T-cell (primary cell): Measurements from ENCODE around the gene RGPD8. TPM values are rescaled to one million over a fixed set of nuclear protein-coding genes. Genes with fewer than 3 reads are reported as not detected.

Experiments used
- ATAC-seq, 4 experiments: fragments of 200-7000 bp in 3 of 4; fragments of 150-1000 bp in 1 of 4; cut with Tn5 transposase; replicated peaks in 1 of 4; 1 replicate in 3 of 4; 2 replicates in 1 of 4; pipeline ENCODE4 v1.10.0; 2021; ENCODE audit warnings: moderate library complexity in 3 of 4, mild to moderate bottlenecking in 2 of 4, moderate number of reproducible peaks in 1 of 4
- CTCF ChIA-PET, 2 donors: fragments of 300-600 bp; sonication (Branson Sonifier 250); formaldehyde crosslinking; loops; one replicate each; lab custom pipeline; 2022; ENCODE audit warnings: antibody characterized with exemption in 2 of 2; lab: Charles Lee
- POLR2A ChIA-PET, 2 donors: fragments of 300-600 bp; sonication (Branson Sonifier 250); formaldehyde crosslinking; loops; one replicate each; lab custom pipeline; 2022; ENCODE audit warnings: antibody characterized with exemption in 2 of 2; lab: Charles Lee
- DNase-seq, 35 experiments: peaks; one replicate each; pipeline versions ENCODE4 v3.0.0 to v3.0.0-alpha.2; 2013 to 2023
- H3K27ac ChIP-seq: one replicate; pipeline ENCODE4 v1.5.1; 2013; ENCODE audit warnings: low read length
- H3K27me3 ChIP-seq, 2 experiments: replicated peaks in 1 of 2; 1 replicate in 1 of 2; 2 replicates in 1 of 2; pipeline versions ENCODE4 v1.6.1 to v1.7.0; 2013; ENCODE audit warnings: low read length in 1 of 2, mixed read lengths in 1 of 2; ENCODE audit not compliant: control insufficient read depth in 2 of 2, insufficient read depth in 2 of 2; ENCODE audit errors: extremely low read depth in 1 of 2
- H3K36me3 ChIP-seq, 2 donors: 1 replicate in 1 of 2; 2 replicates in 1 of 2; pipeline versions ENCODE4 v1.6.1 to v1.7.0; 2013; ENCODE audit warnings: low read length in 1 of 2; ENCODE audit not compliant: control insufficient read depth in 2 of 2, insufficient read depth in 1 of 2; ENCODE audit errors: extremely low read depth in 1 of 2
- H3K4me1 ChIP-seq, 2 experiments: 1 replicate in 1 of 2; 2 replicates in 1 of 2; pipeline versions ENCODE4 v1.6.1 to v1.7.0; 2013; ENCODE audit warnings: low read length in 2 of 2, mixed read lengths in 1 of 2; ENCODE audit not compliant: insufficient read depth in 2 of 2, control insufficient read depth in 1 of 2; ENCODE audit errors: extremely low read depth in 1 of 2
- H3K4me3 ChIP-seq, 2 donors: 1 replicate in 1 of 2; 2 replicates in 1 of 2; pipeline versions ENCODE4 v1.5.1 to v1.7.0; 2013; ENCODE audit warnings: mild to moderate bottlenecking in 2 of 2, low read length in 1 of 2, moderate library complexity in 1 of 2; ENCODE audit not compliant: control insufficient read depth in 1 of 2; ENCODE audit errors: extremely low read depth in 1 of 2
- H3K9me3 ChIP-seq: 2 replicates; pipeline ENCODE4 v1.7.0; 2013
- H3K27ac Mint-ChIP-seq, 2 donors: one replicate each; pipeline ENCODE4 v1.8.0; 2020 to 2021; ENCODE audit warnings: mild to moderate bottlenecking in 2 of 2, mixed read lengths in 2 of 2
- H3K27me3 Mint-ChIP-seq, 2 donors: one replicate each; pipeline ENCODE4 v1.8.0; 2021 to 2022; ENCODE audit warnings: mixed read lengths in 2 of 2
- H3K36me3 Mint-ChIP-seq: one replicate; pipeline ENCODE4 v1.8.0; 2021; ENCODE audit warnings: mixed read lengths
- H3K4me1 Mint-ChIP-seq, 3 donors: one replicate each; pipeline ENCODE4 v1.8.0; 2020 to 2022; ENCODE audit warnings: mixed read lengths in 3 of 3, mild to moderate bottlenecking in 1 of 3
- H3K4me3 Mint-ChIP-seq, 3 donors: one replicate each; pipeline ENCODE4 v1.8.0; 2020 to 2022; ENCODE audit warnings: mild to moderate bottlenecking in 3 of 3, mixed read lengths in 3 of 3, moderate library complexity in 3 of 3
- H3K9me3 Mint-ChIP-seq, 3 donors: one replicate each; pipeline ENCODE4 v1.8.0; 2020 to 2022; ENCODE audit warnings: mixed read lengths in 3 of 3
- WGBS: methylation state at CpG from one replicate; pipeline ENCODE4 v1.1.5; 2013; ENCODE audit warnings: missing lambda C conversion rate; ENCODE audit not compliant: insufficient coverage; 5-methylcytosine and 5-hydroxymethylcytosine counted together
- total RNA-seq, 35 experiments: library from RNA in 6 of 35; stranded (reverse) in 6 of 35; fragments of 120-200 nt in 1 of 35; gene quantifications; one replicate each; pipeline versions ENCODE4 v1.2.1 to v1.2.4 and lab custom pipeline; 2013 to 2026

Gene RGPD8
- total RNA-seq, 5 donors from 2014 or later (not counting 1 experiment from before 2014, with no cell fraction given): 10.8 to 61.4 (median 20.7) TPM

- ATAC-seq (no peak), DNase-seq (no peak)
- Histone ChIP-seq H3K9me3 (no peaks in the 10 kb centered on the region), H3K4me3 (no peak overlapping the region), H3K4me1 (no peaks in the 10 kb centered on the region), H3K27ac (no peak overlapping the region), H3K36me3 (no peaks in the 10 kb centered on the region), H3K27me3 (no peaks in the 10 kb centered on the region)
- Mint-ChIP-seq H3K27me3 (no peaks in the 10 kb centered on the region), H3K4me1 (no peaks in the 10 kb centered on the region), H3K9me3 (no peaks in the 10 kb centered on the region), H3K27ac (no peak overlapping the region), H3K4me3 (no peak overlapping the region), H3K36me3 (peaks cover 3% of the 10 kb centered on the region)
- WGBS: 83% methylated on average over 2 of the region's 2 CpGs
- ChIA-PET POLR2A (no interaction called here), CTCF (interaction anchor here in 1 of 2 donors (0.6 kb wide), 1 partner anchor 9 kb away, joined by 4 read pairs; no protein-coding TSS in a partner anchor)
Observed at GRCh38 chr2:112342067-112342550, 91.3 kb downstream of the RGPD8 start.

GRCh38 chr2:112340475-112341267, 92.8 kb downstream of the RGPD8 start:
- H3K4me1 Mint-ChIP-seq: no peaks in the 10 kb centered on the region
- H3K9me3 Mint-ChIP-seq: no peaks in the 10 kb centered on the region
- WGBS: 91% methylated on average over 4 of the region's 9 CpGs
- ChIA-PET CTCF (no interaction called here), POLR2A (no interaction called here)
- Histone ChIP-seq H3K9me3 (no peaks in the 10 kb centered on the region), H3K27ac (no peak overlapping the region), H3K27me3 (no peaks in the 10 kb centered on the region), H3K4me3 (no peak overlapping the region), H3K36me3 (no peaks in the 10 kb centered on the region), H3K4me1 (no peaks in the 10 kb centered on the region)
- peaks cover 2% of the 10 kb centered on the region for H3K36me3 Mint-ChIP-seq
- DNase-seq (no peak), ATAC-seq (no peak)
- H3K27me3 Mint-ChIP-seq: no peaks in the 10 kb centered on the region
- no peak overlapping the region for H3K27ac Mint-ChIP-seq
- H3K4me3 Mint-ChIP-seq: no peak overlapping the region

- no CpG with 5 or more reads among the region's 2 CpGs for whole genome bisulfite sequencing
- no peaks in the 10 kb centered on the region for H3K36me3 Mint-ChIP-seq
- H3K4me3 Mint-ChIP-seq: no peak overlapping the region
- POLR2A ChIA-PET: no interaction called here
- no peaks in the 10 kb centered on the region for H3K9me3 ChIP-seq
- no peaks in the 10 kb centered on the region for H3K9me3 Mint-ChIP-seq
- no peaks in the 10 kb centered on the region for H3K27me3 ChIP-seq
- H3K4me3 ChIP-seq: no peak overlapping the region
- no peaks in the 10 kb centered on the region for H3K27me3 Mint-ChIP-seq
- H3K4me1 ChIP-seq: no peaks in the 10 kb centered on the region
- no peak overlapping the region for H3K27ac Mint-ChIP-seq
- no peak overlapping the region for H3K27ac ChIP-seq
- ATAC-seq: no peak
- H3K36me3 ChIP-seq: no peaks in the 10 kb centered on the region
- CTCF ChIA-PET: no interaction called here
- H3K4me1 Mint-ChIP-seq: no peaks in the 10 kb centered on the region
- DNase-seq: no peak
Observed at GRCh38 chr2:112339986-112340385, 93.5 kb downstream of the RGPD8 start.

DNA sequence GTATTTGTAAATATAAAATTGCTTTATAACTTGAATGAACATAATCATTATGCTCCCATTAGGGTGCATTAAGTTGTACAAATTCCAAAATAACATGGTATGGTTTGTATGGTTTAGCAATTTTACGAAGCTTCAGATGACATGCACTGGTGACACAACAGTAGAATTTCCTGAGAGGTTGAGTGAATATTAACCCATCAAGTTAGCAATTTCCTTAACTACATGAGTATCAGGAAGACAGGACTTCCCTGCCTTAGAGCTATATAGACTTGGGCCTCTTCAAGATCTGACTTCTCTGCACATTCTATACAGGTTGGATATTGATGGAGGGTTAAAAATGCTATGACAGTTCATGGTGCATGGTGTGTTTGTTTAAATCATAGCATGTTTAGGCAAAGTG, 97.8 kb downstream of the RGPD8 start:
- WGBS: no CpG with 5 or more reads among the region's 1 CpG
- peaks cover 15% of the 10 kb centered on the region for H3K36me3 Mint-ChIP-seq
- H3K9me3 Mint-ChIP-seq: no peaks in the 10 kb centered on the region
- H3K4me3 Mint-ChIP-seq: no peak overlapping the region
- no peak overlapping the region for H3K27ac Mint-ChIP-seq
- H3K4me1 Mint-ChIP-seq: no peaks in the 10 kb centered on the region
- H3K27me3 ChIP-seq: no peaks in the 10 kb centered on the region
- ATAC-seq (no peak), DNase-seq (no peak)
- ChIA-PET CTCF (no interaction called here), POLR2A (interaction anchor here in 1 of 2 donors (0.7 kb wide), 1 partner anchor 241 kb away, joined by 3 read pairs; no protein-coding TSS in a partner anchor)
- H3K9me3 ChIP-seq: no peaks in the 10 kb centered on the region
- no peak overlapping the region for H3K27ac ChIP-seq
- H3K27me3 Mint-ChIP-seq: no peaks in the 10 kb centered on the region
- H3K4me3 ChIP-seq: no peak overlapping the region
- no peaks in the 10 kb centered on the region for H3K4me1 ChIP-seq
- peaks cover 0 to 14% of the 10 kb centered on the region in 2 donors for H3K36me3 ChIP-seq

- ChIA-PET CTCF (no interaction called here), POLR2A (no interaction called here)
- Histone ChIP-seq H3K36me3 (peaks cover 0 to 14% of the 10 kb centered on the region in 2 donors), H3K27me3 (no peaks in the 10 kb centered on the region), H3K4me3 (no peak overlapping the region), H3K27ac (no peak overlapping the region), H3K4me1 (no peaks in the 10 kb centered on the region), H3K9me3 (no peaks in the 10 kb centered on the region)
- H3K4me1 Mint-ChIP-seq: no peaks in the 10 kb centered on the region
- no peaks in the 10 kb centered on the region for H3K9me3 Mint-ChIP-seq
- peaks cover 37% of the 10 kb centered on the region for H3K36me3 Mint-ChIP-seq
- no peak overlapping the region for H3K4me3 Mint-ChIP-seq
- ATAC-seq (no peak), DNase-seq (no peak)
- H3K27me3 Mint-ChIP-seq: no peaks in the 10 kb centered on the region
- no peak overlapping the region for H3K27ac Mint-ChIP-seq
- 84% methylated on average over 4 of the region's 5 CpGs for WGBS
Observed at GRCh38 chr2:112332123-112332696, 101.2 kb downstream of the RGPD8 start.

GRCh38 chr2:112322919-112323318, 110.5 kb downstream of the RGPD8 start:
- no peaks in the 10 kb centered on the region for H3K9me3 Mint-ChIP-seq
- WGBS: no CpG with 5 or more reads among the region's 3 CpGs
- Histone ChIP-seq H3K4me1 (no peaks in the 10 kb centered on the region), H3K9me3 (no peaks in the 10 kb centered on the region), H3K27ac (no peak overlapping the region), H3K27me3 (no peaks in the 10 kb centered on the region), H3K4me3 (no peak overlapping the region), H3K36me3 (peaks cover 0 to 27% of the 10 kb centered on the region in 2 donors)
- ChIA-PET CTCF (no interaction called here), POLR2A (no interaction called here)
- H3K4me1 Mint-ChIP-seq: no peaks in the 10 kb centered on the region
- DNase-seq (no peak), ATAC-seq (no peak)
- no peaks in the 10 kb centered on the region for H3K27me3 Mint-ChIP-seq
- peaks cover 49% of the 10 kb centered on the region for H3K36me3 Mint-ChIP-seq
- H3K27ac Mint-ChIP-seq: no peak overlapping the region
- no peak overlapping the region for H3K4me3 Mint-ChIP-seq
